ENCODE data around the gene PCNT.
A peak's percentile ranks its signal among the peaks of the same experiment; 100 is the strongest.

PCNT gene

GRCh38 chr21:46286648-46287002 lies 37.3 kb upstream of the PCNT start:
- H2AFZ ChIP-seq (ENCODE audit: low read depth, low read length): peak overlapping the region; percentile 47
- peaks cover 25% of the 10 kb centered on the region for H3K36me3 ChIP-seq (replicated peaks; ENCODE audit: low read depth, low read length)
- H3K9me3 ChIP-seq (ENCODE audit: insufficient read depth, low read length): no peaks in the 10 kb centered on the region
- peaks cover 34% of the 10 kb centered on the region for H3K4me1 ChIP-seq (ENCODE audit: low read length)
- peak overlapping the region; percentile 95 for H3K4me2 ChIP-seq (ENCODE audit: low read length)
- peak overlapping the region; percentile 70 for H3K9ac ChIP-seq (ENCODE audit: low read length)
- peak overlapping the region; percentile 83 for H3K27ac ChIP-seq (ENCODE audit: low read length)
- H3K4me3 ChIP-seq (ENCODE audit: low read length): peak overlapping the region; percentile 79
- no peaks in the 10 kb centered on the region for H3K27me3 ChIP-seq (ENCODE audit: low read depth, low read length)
- peaks cover 50% of the 10 kb centered on the region for H3K79me2 ChIP-seq (ENCODE audit: low read length)
- no peaks in the 10 kb centered on the region for H4K20me1 ChIP-seq (ENCODE audit: insufficient read depth, low read length)
- no peak for TF ChIP-seq CTCF (IDR thresholded peaks at IDR 0.05; ENCODE audit: low read depth, low read length)
- no peak for TF ChIP-seq EZH2phosphoT487 (IDR thresholded peaks at IDR 0.05; ENCODE audit: low read depth)

- Histone ChIP-seq H3K4me1 (ENCODE audit: low read length) (peaks cover 34% of the 10 kb centered on the region), H3K27me3 (ENCODE audit: low read depth, low read length) (no peaks in the 10 kb centered on the region), H3K9me3 (ENCODE audit: insufficient read depth, low read length) (0 out of 2 replicates have a peak, but pooled peaks cover 3% of the 10 kb centered on the region), H4K20me1 (ENCODE audit: insufficient read depth, low read length) (no peaks in the 10 kb centered on the region), H3K4me2 (ENCODE audit: low read length) (peak overlapping the region; percentile 95), H3K79me2 (ENCODE audit: low read length) (peaks cover 42% of the 10 kb centered on the region), H3K27ac (ENCODE audit: low read length) (no peak overlapping the region), H3K9ac (ENCODE audit: low read length) (no peak overlapping the region), H3K36me3 (replicated peaks; ENCODE audit: low read depth, low read length) (peaks cover 32% of the 10 kb centered on the region), H3K4me3 (ENCODE audit: low read length) (0 out of 2 replicates have a peak overlapping the region, but pooled peaks have one; percentile 79), H2AFZ (ENCODE audit: low read depth, low read length) (no peak overlapping the region)
- TF ChIP-seq EZH2phosphoT487 (IDR thresholded peaks at IDR 0.05; ENCODE audit: low read depth): no peak
- no peak for TF ChIP-seq CTCF (IDR thresholded peaks at IDR 0.05; ENCODE audit: low read depth, low read length)
Observed at GRCh38 chr21:46287541-46287940, 36.4 kb upstream of the PCNT start.

GRCh38 chr21:46289655-46290179 lies 34.2 kb upstream of the PCNT start:
- Histone ChIP-seq H4K20me1 (ENCODE audit: insufficient read depth, low read length) (no peaks in the 10 kb centered on the region), H3K27me3 (ENCODE audit: low read depth, low read length) (no peaks in the 10 kb centered on the region), H3K9ac (ENCODE audit: low read length) (no peak overlapping the region), H2AFZ (ENCODE audit: low read depth, low read length) (no peak overlapping the region), H3K4me2 (ENCODE audit: low read length) (no peak overlapping the region), H3K27ac (ENCODE audit: low read length) (no peak overlapping the region), H3K4me3 (ENCODE audit: low read length) (no peak overlapping the region), H3K36me3 (replicated peaks; ENCODE audit: low read depth, low read length) (peaks cover 16% of the 10 kb centered on the region), H3K4me1 (ENCODE audit: low read length) (peaks cover 20% of the 10 kb centered on the region), H3K79me2 (ENCODE audit: low read length) (peaks cover 20% of the 10 kb centered on the region), H3K9me3 (ENCODE audit: insufficient read depth, low read length) (0 out of 2 replicates have a peak, but pooled peaks cover 3% of the 10 kb centered on the region)
- TF ChIP-seq EZH2phosphoT487 (IDR thresholded peaks at IDR 0.05; ENCODE audit: low read depth) (no peak), CTCF (IDR thresholded peaks at IDR 0.05; ENCODE audit: low read depth, low read length) (no peak)

- H3K27me3 ChIP-seq (ENCODE audit: low read depth, low read length): no peaks in the 10 kb centered on the region
- H3K27ac ChIP-seq (ENCODE audit: low read length): no peak overlapping the region
- peaks cover 12% of the 10 kb centered on the region for H3K36me3 ChIP-seq (replicated peaks; ENCODE audit: low read depth, low read length)
- H3K9me3 ChIP-seq (ENCODE audit: insufficient read depth, low read length): 0 out of 2 replicates have a peak, but pooled peaks cover 3% of the 10 kb centered on the region
- H3K4me3 ChIP-seq (ENCODE audit: low read length): no peak overlapping the region
- peaks cover 7% of the 10 kb centered on the region for H3K79me2 ChIP-seq (ENCODE audit: low read length)
- no peaks in the 10 kb centered on the region for H4K20me1 ChIP-seq (ENCODE audit: insufficient read depth, low read length)
- TF ChIP-seq EZH2phosphoT487 (IDR thresholded peaks at IDR 0.05; ENCODE audit: low read depth): no peak
- TF ChIP-seq CTCF (IDR thresholded peaks at IDR 0.05; ENCODE audit: low read depth, low read length): no peak
- H3K9ac ChIP-seq (ENCODE audit: low read length): no peak overlapping the region
- H2AFZ ChIP-seq (ENCODE audit: low read depth, low read length): no peak overlapping the region
- peaks cover 14% of the 10 kb centered on the region; the same call in 1 of the 2 replicates for H3K4me1 ChIP-seq (ENCODE audit: low read length)
- no peak overlapping the region for H3K4me2 ChIP-seq (ENCODE audit: low read length)
Observed at GRCh38 chr21:46291561-46291960, 32.4 kb upstream of the PCNT start.

Measured in OCI-LY3 (cell line).